ENCODE results near the gene GNAT3. TPM values are rescaled to one million over a fixed set of nuclear protein-coding genes. Genes with fewer than 3 reads are reported as not detected.

GNAT3 gene
- total RNA-seq, 1 experiment from 2014 or later: not detected

GRCh38 chr7:80463272-80463920 lies 48.5 kb downstream of the GNAT3 start:
- CTCF ChIA-PET: no interaction called here
- no peak overlapping the region for H3K27ac Mint-ChIP-seq (ENCODE audit: unreplicated experiment)
- no peaks in the 10 kb centered on the region for H3K27me3 Mint-ChIP-seq (ENCODE audit: unreplicated experiment)
- H3K9me3 Mint-ChIP-seq (ENCODE audit: low read depth, unreplicated experiment): no peaks in the 10 kb centered on the region
- H3K4me3 Mint-ChIP-seq (ENCODE audit: low read depth, unreplicated experiment): no peak overlapping the region
- no peak for DNase-seq
- intact Hi-C loops (cut with micrococcal nuclease; ENCODE audit: unreplicated experiment): no loop called here
- BruUV-seq (replicated peaks): no TSS peak
- H3K36me3 Mint-ChIP-seq (ENCODE audit: insufficient read depth, unreplicated experiment): no peaks in the 10 kb centered on the region
- no peak for TF ChIP-seq CTCF (IDR thresholded peaks at IDR 0.05; ENCODE audit: unreplicated experiment)
- H3K4me1 Mint-ChIP-seq (ENCODE audit: low read depth, unreplicated experiment): peaks cover 9% of the 10 kb centered on the region

- peaks cover 9% of the 10 kb centered on the region for H3K4me1 Mint-ChIP-seq (ENCODE audit: low read depth, unreplicated experiment)
- no TSS peak for BruUV-seq (replicated peaks)
- no peak for TF ChIP-seq CTCF (IDR thresholded peaks at IDR 0.05; ENCODE audit: unreplicated experiment)
- DNase-seq: no peak
- intact Hi-C loops (cut with micrococcal nuclease; ENCODE audit: unreplicated experiment): no loop called here
- H3K27ac Mint-ChIP-seq (ENCODE audit: unreplicated experiment): no peak overlapping the region
- no peaks in the 10 kb centered on the region for H3K36me3 Mint-ChIP-seq (ENCODE audit: insufficient read depth, unreplicated experiment)
- H3K4me3 Mint-ChIP-seq (ENCODE audit: low read depth, unreplicated experiment): no peak overlapping the region
- CTCF ChIA-PET: no interaction called here
- no peaks in the 10 kb centered on the region for H3K27me3 Mint-ChIP-seq (ENCODE audit: unreplicated experiment)
- no peaks in the 10 kb centered on the region for H3K9me3 Mint-ChIP-seq (ENCODE audit: low read depth, unreplicated experiment)
These were observed 51.0 kb downstream of the GNAT3 start for GRCh38 chr7:80460857-80461256.

GRCh38 chr7:80459776-80460510 lies 51.9 kb downstream of the GNAT3 start:
- H3K4me3 Mint-ChIP-seq (ENCODE audit: low read depth, unreplicated experiment): no peak overlapping the region
- CTCF ChIA-PET: no interaction called here
- no peaks in the 10 kb centered on the region for H3K9me3 Mint-ChIP-seq (ENCODE audit: low read depth, unreplicated experiment)
- DNase-seq: no peak
- H3K27me3 Mint-ChIP-seq (ENCODE audit: unreplicated experiment): no peaks in the 10 kb centered on the region
- TF ChIP-seq CTCF (IDR thresholded peaks at IDR 0.05; ENCODE audit: unreplicated experiment): no peak
- no peak overlapping the region for H3K27ac Mint-ChIP-seq (ENCODE audit: unreplicated experiment)
- intact Hi-C loops (cut with micrococcal nuclease; ENCODE audit: unreplicated experiment): loop anchor here (10.0 kb wide), 2 partner anchors 325 to 365 kb away; partner anchors contain the start of gene GNAI1
- H3K36me3 Mint-ChIP-seq (ENCODE audit: insufficient read depth, unreplicated experiment): no peaks in the 10 kb centered on the region
- H3K4me1 Mint-ChIP-seq (ENCODE audit: low read depth, unreplicated experiment): peaks cover 9% of the 10 kb centered on the region
- no TSS peak for BruUV-seq (replicated peaks)

GRCh38 chr7:80458822-80459725 lies 52.8 kb downstream of the GNAT3 start:
- no peak for TF ChIP-seq CTCF (IDR thresholded peaks at IDR 0.05; ENCODE audit: unreplicated experiment)
- intact Hi-C loops (cut with micrococcal nuclease; ENCODE audit: unreplicated experiment): loop anchor here (10.0 kb wide), 2 partner anchors 324 to 364 kb away; partner anchors contain the start of gene GNAI1
- CTCF ChIA-PET: no interaction called here
- no peaks in the 10 kb centered on the region for H3K27me3 Mint-ChIP-seq (ENCODE audit: unreplicated experiment)
- H3K9me3 Mint-ChIP-seq (ENCODE audit: low read depth, unreplicated experiment): no peaks in the 10 kb centered on the region
- no peaks in the 10 kb centered on the region for H3K36me3 Mint-ChIP-seq (ENCODE audit: insufficient read depth, unreplicated experiment)
- peaks cover 9% of the 10 kb centered on the region for H3K4me1 Mint-ChIP-seq (ENCODE audit: low read depth, unreplicated experiment)
- DNase-seq: no peak
- H3K27ac Mint-ChIP-seq (ENCODE audit: unreplicated experiment): no peak overlapping the region
- no peak overlapping the region for H3K4me3 Mint-ChIP-seq (ENCODE audit: low read depth, unreplicated experiment)
- no TSS peak for BruUV-seq (replicated peaks)
